Measurements from ENCODE around the gene PLXDC2.

Gene PLXDC2

DNA sequence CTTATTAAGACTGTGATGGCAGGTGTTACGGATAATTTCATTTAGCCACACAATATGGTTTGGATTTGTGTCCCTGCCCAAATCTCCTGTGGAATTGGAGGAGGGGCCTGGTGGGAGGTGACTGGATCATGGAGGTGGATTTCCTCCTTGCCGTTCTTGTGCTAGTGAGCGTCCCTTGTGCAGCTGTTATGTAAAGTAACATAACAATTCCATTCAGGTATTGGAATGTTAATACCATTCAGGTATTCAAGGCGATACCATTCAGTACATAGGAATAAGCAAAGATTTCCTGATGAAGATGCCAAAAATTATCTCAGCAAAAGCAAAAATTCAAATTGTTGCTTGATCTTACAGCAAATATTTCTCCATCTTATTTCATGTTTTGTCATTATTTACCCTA lies 32.5 kb upstream of the PLXDC2 start:
- no peak overlapping the region for H3K4me3 ChIP-seq (ENCODE audit: low read depth, low read length, poor library complexity, severe bottlenecking)
- no peak overlapping the region for H2AFZ ChIP-seq (ENCODE audit: low read length)
- H3K9me3 ChIP-seq (ENCODE audit: low read length), result no peaks in the 10 kb centered on the region
- H3F3A ChIP-seq (ENCODE audit: insufficient read depth, low read length), result no peaks in the 10 kb centered on the region
- H3K27me3 ChIP-seq (ENCODE audit: insufficient read depth, low read length), result no peaks in the 10 kb centered on the region
- TF ChIP-seq EZH2 (IDR thresholded peaks at IDR 0.05; ENCODE audit: borderline replicate concordance, low read length), result no peak
- TF ChIP-seq, protein P1, sequence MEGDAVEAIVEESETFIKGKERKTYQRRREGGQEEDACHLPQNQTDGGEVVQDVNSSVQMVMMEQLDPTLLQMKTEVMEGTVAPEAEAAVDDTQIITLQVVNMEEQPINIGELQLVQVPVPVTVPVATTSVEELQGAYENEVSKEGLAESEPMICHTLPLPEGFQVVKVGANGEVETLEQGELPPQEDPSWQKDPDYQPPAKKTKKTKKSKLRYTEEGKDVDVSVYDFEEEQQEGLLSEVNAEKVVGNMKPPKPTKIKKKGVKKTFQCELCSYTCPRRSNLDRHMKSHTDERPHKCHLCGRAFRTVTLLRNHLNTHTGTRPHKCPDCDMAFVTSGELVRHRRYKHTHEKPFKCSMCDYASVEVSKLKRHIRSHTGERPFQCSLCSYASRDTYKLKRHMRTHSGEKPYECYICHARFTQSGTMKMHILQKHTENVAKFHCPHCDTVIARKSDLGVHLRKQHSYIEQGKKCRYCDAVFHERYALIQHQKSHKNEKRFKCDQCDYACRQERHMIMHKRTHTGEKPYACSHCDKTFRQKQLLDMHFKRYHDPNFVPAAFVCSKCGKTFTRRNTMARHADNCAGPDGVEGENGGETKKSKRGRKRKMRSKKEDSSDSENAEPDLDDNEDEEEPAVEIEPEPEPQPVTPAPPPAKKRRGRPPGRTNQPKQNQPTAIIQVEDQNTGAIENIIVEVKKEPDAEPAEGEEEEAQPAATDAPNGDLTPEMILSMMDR (IDR thresholded peaks at IDR 0.05; ENCODE audit: low read length), result no peak
- no peak overlapping the region for H3K4me2 ChIP-seq (ENCODE audit: low read length)
- no peaks in the 10 kb centered on the region for H4K20me1 ChIP-seq (ENCODE audit: insufficient read depth, low read length)
- H3K9ac ChIP-seq (ENCODE audit: low read length), result no peak overlapping the region
- H3K9me2 ChIP-seq (ENCODE audit: low read depth, low read length), result no peaks in the 10 kb centered on the region
- H3K79me2 ChIP-seq (ENCODE audit: insufficient read depth, low read length), result no peaks in the 10 kb centered on the region
- no peaks in the 10 kb centered on the region for H3K4me1 ChIP-seq (ENCODE audit: insufficient read depth, low read length, severe bottlenecking)
- H3K36me3 ChIP-seq (ENCODE audit: insufficient read depth, low read length), result no peaks in the 10 kb centered on the region
- H3K27ac ChIP-seq (ENCODE audit: low read depth, low read length, poor library complexity, severe bottlenecking), result no peak overlapping the region

DNA sequence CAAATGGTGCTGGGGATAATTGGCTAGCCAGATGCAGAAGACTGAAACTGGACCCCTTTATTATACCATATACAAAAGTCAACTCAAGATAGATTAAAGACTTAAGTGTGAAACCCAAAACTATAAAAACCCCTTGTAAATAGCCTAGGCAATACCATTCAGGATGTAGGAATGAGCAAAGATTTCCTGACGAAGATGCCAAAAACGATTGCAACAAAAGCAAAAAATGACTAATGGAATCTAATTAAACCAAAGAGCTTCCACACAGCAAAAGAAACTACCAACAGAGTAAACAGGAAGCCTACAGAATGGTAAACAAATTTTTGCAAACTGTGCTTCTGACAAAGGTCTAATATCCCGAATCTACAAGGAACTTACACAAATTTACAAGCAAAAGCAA lies 30.9 kb upstream of the PLXDC2 start:
- Histone ChIP-seq H3K4me2 (ENCODE audit: low read length) (no peak overlapping the region), H2AFZ (ENCODE audit: low read length) (no peak overlapping the region), H3K36me3 (ENCODE audit: insufficient read depth, low read length) (no peaks in the 10 kb centered on the region), H4K20me1 (ENCODE audit: insufficient read depth, low read length) (no peaks in the 10 kb centered on the region), H3K9ac (ENCODE audit: low read length) (no peak overlapping the region), H3K4me1 (ENCODE audit: insufficient read depth, low read length, severe bottlenecking) (no peaks in the 10 kb centered on the region), H3F3A (ENCODE audit: insufficient read depth, low read length) (no peaks in the 10 kb centered on the region), H3K9me3 (ENCODE audit: low read length) (no peaks in the 10 kb centered on the region), H3K27me3 (ENCODE audit: insufficient read depth, low read length) (no peaks in the 10 kb centered on the region), H3K27ac (ENCODE audit: low read depth, low read length, poor library complexity, severe bottlenecking) (no peak overlapping the region), H3K4me3 (ENCODE audit: low read depth, low read length, poor library complexity, severe bottlenecking) (no peak overlapping the region), H3K79me2 (ENCODE audit: insufficient read depth, low read length) (no peaks in the 10 kb centered on the region), H3K9me2 (ENCODE audit: low read depth, low read length) (no peaks in the 10 kb centered on the region)
- no peak for TF ChIP-seq EZH2 (IDR thresholded peaks at IDR 0.05; ENCODE audit: borderline replicate concordance, low read length)
- TF ChIP-seq, protein P1 (IDR thresholded peaks at IDR 0.05; ENCODE audit: low read length), result no peak

DNA sequence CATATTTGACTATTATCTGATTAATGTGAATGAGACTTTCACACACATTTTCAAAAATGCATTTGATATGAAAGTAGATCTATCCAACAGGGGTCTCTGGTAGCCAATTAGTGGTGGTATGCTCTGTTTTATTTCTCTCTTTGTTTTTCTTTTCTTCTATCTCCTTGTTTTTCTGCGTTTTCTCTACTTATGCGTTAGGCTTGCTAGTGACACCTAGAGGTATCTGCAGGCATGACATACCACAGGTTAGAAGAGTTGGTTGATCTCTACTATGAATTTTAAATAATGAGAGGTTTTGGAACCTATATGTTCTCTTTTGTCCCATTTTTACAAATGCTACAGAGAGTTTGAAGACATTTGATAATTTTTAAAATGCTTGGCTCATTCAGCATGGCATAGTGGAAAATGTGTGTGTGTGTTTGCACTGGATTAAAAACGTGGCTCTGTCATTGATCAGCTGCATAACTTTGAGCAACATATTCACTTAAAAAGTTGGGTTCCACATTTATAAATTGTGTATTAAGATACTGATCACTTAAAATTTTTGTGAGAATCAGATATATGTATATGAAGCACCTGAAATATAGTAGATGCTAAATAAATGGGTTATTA lies 28.1 kb upstream of the PLXDC2 start:
- no peaks in the 10 kb centered on the region for H3K27me3 ChIP-seq (ENCODE audit: insufficient read depth, low read length)
- H3K27ac ChIP-seq (ENCODE audit: low read depth, low read length, poor library complexity, severe bottlenecking), result no peak overlapping the region
- no peaks in the 10 kb centered on the region for H3K36me3 ChIP-seq (ENCODE audit: insufficient read depth, low read length)
- H4K20me1 ChIP-seq (ENCODE audit: insufficient read depth, low read length), result no peaks in the 10 kb centered on the region
- no peak overlapping the region for H3K4me2 ChIP-seq (ENCODE audit: low read length)
- H3K4me1 ChIP-seq (ENCODE audit: insufficient read depth, low read length, severe bottlenecking), result no peaks in the 10 kb centered on the region
- H3K79me2 ChIP-seq (ENCODE audit: insufficient read depth, low read length), result no peaks in the 10 kb centered on the region
- H3F3A ChIP-seq (ENCODE audit: insufficient read depth, low read length), result no peaks in the 10 kb centered on the region
- TF ChIP-seq, protein P1 (IDR thresholded peaks at IDR 0.05; ENCODE audit: low read length), result peak; percentile 79
- no peak for TF ChIP-seq EZH2 (IDR thresholded peaks at IDR 0.05; ENCODE audit: borderline replicate concordance, low read length)
- no peaks in the 10 kb centered on the region for H3K9me3 ChIP-seq (ENCODE audit: low read length)
- no peaks in the 10 kb centered on the region for H3K9me2 ChIP-seq (ENCODE audit: low read depth, low read length)
- no peak overlapping the region for H3K4me3 ChIP-seq (ENCODE audit: low read depth, low read length, poor library complexity, severe bottlenecking)
- H3K9ac ChIP-seq (ENCODE audit: low read length), result no peak overlapping the region
- H2AFZ ChIP-seq (ENCODE audit: low read length), result no peak overlapping the region
